HEK293T (cell line): ENCODE measurements around the gene ANKRD65.
A peak's percentile ranks its signal among the peaks of the same experiment; 100 is the strongest.
"Not testable (repeated sequence)": the region's sequence is repeated elsewhere in the genome, so short reads cannot be mapped to it uniquely, and the experiment has no call there.

Experiments used
- CTCF ChIA-PET: fragments of 350-600 bp; formaldehyde crosslinking; extraction: SDS; loops from one replicate; lab custom pipeline; 2021; ENCODE audit warnings: antibody characterized with exemption, inconsistent platforms; lab: Yijun Ruan, JAX
- POLR2A ChIA-PET: fragments of 350-600 bp; formaldehyde crosslinking; extraction: SDS; loops from one replicate; lab custom pipeline; 2020; ENCODE audit warnings: antibody characterized with exemption, inconsistent platforms; lab: Yijun Ruan, JAX
- DNase-seq: peaks from one replicate; pipeline ENCODE4 v3.0.0; 2012; ENCODE audit warnings: mixed read lengths; ENCODE audit errors: extremely low spot score
- ARNT ChIP-seq: fragments of 450-650 bp; IDR thresholded peaks from 2 replicates; pipeline ENCODE4 v1.6.1; 2017; ENCODE audit warnings: mild to moderate bottlenecking
- BHLHE40 ChIP-seq: fragments of 450-650 bp; IDR thresholded peaks from 2 replicates; pipeline ENCODE4 v1.6.1; 2016; ENCODE audit warnings: mild to moderate bottlenecking, moderate library complexity, borderline replicate concordance
- CTBP1 ChIP-seq: fragments of 450-650 bp; IDR thresholded peaks from 2 replicates; pipeline ENCODE4 v1.6.1; 2016; ENCODE audit warnings: borderline replicate concordance
- ELF4 ChIP-seq: fragments of 450-650 bp; IDR thresholded peaks from 2 replicates; pipeline ENCODE4 v1.6.1; 2017; ENCODE audit warnings: antibody characterized with exemption
- FOXA1 ChIP-seq: fragments of 450-650 bp; IDR thresholded peaks from 2 replicates; pipeline ENCODE4 v1.6.1; 2016; ENCODE audit warnings: mild to moderate bottlenecking
- FOXK2 ChIP-seq: fragments of 450-650 bp; IDR thresholded peaks from 2 replicates; pipeline ENCODE4 v1.6.1; 2016; ENCODE audit warnings: mild to moderate bottlenecking
- FOXM1 ChIP-seq: fragments of 450-650 bp; IDR thresholded peaks from 2 replicates; pipeline ENCODE4 v1.6.1; 2017; ENCODE audit warnings: mild to moderate bottlenecking, borderline replicate concordance
- HDGF ChIP-seq: fragments of 450-650 bp; IDR thresholded peaks from 2 replicates; pipeline ENCODE4 v1.6.1; 2017; ENCODE audit warnings: antibody characterized with exemption, borderline replicate concordance
- L3MBTL2 ChIP-seq: fragments of 450-650 bp; conservative IDR thresholded peaks from 2 replicates; pipeline ENCODE4 v1.6.1; 2016; ENCODE audit warnings: mild to moderate bottlenecking
- LEF1 ChIP-seq: fragments of 450-650 bp; IDR thresholded peaks from 2 replicates; pipeline ENCODE4 v1.6.1; 2017; ENCODE audit warnings: mild to moderate bottlenecking, borderline replicate concordance
- NFRKB ChIP-seq: fragments of 450-650 bp; IDR thresholded peaks from 2 replicates; pipeline ENCODE4 v1.6.1; 2016; ENCODE audit warnings: mild to moderate bottlenecking, moderate library complexity
- SP1 ChIP-seq: fragments of 450-650 bp; IDR thresholded peaks from 2 replicates; pipeline ENCODE4 v1.6.1; 2017
- SUZ12 ChIP-seq: fragments of 450-650 bp; IDR thresholded peaks from 2 replicates; pipeline ENCODE4 v1.6.1; 2016; ENCODE audit warnings: mild to moderate bottlenecking
- TARDBP ChIP-seq: fragments of 450-650 bp; IDR thresholded peaks from 2 replicates; pipeline ENCODE4 v1.6.1; 2016
- ZNF384 ChIP-seq: fragments of 450-650 bp; IDR thresholded peaks from 2 replicates; pipeline ENCODE4 v1.6.1; 2016
- TF ChIP-seq, protein P1 (sequence below): fragments of 450-650 bp; IDR thresholded peaks from 2 replicates; pipeline ENCODE4 v1.6.1; 2016

Gene ANKRD65

DNA sequence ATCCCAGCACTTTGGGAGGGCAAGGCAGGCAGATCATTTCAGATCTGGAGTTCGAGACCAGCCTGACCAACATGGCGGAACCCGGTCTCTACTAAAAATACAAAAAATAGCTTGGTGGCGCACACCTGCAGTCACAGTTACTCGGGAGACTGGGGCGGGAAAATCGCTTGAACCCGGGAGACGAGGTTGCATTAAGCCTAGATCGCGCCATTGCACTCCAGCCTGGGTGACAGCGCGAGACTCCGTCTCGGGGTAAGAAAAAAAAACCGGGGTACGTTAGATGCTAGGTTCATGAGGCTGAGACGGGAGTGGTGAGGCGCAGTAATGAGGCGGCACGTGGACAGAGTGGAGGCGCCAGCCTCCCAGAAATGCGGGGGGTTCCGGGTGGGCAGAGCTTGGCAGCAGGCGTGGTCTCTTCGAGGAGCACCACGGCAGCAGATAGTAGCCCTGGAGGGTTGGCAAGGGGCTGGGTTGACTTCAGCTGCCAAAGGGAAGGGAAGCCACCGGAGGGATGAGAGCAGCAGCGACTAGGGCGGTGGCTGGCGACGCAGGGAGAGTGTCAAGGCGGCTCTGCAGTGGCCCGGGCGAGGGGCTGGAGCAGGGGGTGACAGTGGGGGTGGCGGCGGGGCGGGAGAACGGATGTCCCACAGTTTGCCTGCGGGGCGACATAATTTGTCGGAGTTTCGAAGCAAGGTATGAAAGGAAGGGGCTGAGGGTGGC lies 14.8 kb downstream of the ANKRD65 start:
- POLR2A ChIA-PET = interaction anchor here (0.9 to 2.1 kb wide), 5 partner anchors 9 to 31 kb away, joined by 4 to 15 read pairs (median 6); partner anchors contain the start of gene AURKAIP1
- DNase-seq = no peak
- CTCF ChIA-PET = no interaction called here
- no peak for TF ChIP-seq FOXK2
- TF ChIP-seq L3MBTL2 = no peak
- no peak for TF ChIP-seq TARDBP
- no peak for TF ChIP-seq HDGF
- TF ChIP-seq, protein P1, sequence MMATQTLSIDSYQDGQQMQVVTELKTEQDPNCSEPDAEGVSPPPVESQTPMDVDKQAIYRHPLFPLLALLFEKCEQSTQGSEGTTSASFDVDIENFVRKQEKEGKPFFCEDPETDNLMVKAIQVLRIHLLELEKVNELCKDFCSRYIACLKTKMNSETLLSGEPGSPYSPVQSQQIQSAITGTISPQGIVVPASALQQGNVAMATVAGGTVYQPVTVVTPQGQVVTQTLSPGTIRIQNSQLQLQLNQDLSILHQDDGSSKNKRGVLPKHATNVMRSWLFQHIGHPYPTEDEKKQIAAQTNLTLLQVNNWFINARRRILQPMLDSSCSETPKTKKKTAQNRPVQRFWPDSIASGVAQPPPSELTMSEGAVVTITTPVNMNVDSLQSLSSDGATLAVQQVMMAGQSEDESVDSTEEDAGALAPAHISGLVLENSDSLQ = no peak
- no peak for TF ChIP-seq ELF4
- TF ChIP-seq BHLHE40 = no peak
- no peak for TF ChIP-seq ZNF384
- no peak for TF ChIP-seq CTBP1
- TF ChIP-seq LEF1 = no peak
- no peak for TF ChIP-seq FOXA1
- TF ChIP-seq FOXM1 = no peak
- no peak for TF ChIP-seq SP1

DNA sequence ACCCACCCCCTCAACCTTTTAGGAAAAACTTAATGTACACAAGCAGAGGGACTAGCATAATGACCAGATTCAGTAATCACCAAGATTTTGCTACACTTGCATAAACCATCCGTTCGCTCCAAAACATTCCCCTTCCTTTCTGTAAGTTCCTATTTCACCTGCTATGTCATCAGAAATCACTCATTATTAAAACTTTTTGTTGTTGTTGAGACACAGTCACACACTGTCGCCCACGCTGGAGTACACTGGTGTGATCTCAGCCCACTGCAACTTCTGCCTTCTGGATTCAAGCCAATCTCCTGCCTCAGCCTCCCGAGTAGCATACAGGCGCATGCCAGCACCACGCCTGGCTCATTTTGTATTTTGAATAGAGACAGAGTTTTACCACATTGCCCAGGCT lies 17.4 kb downstream of the ANKRD65 start:
- ChIA-PET POLR2A (no interaction called here), CTCF (no interaction called here)
- no peak for DNase-seq
- TF ChIP-seq FOXA1 (no peak), ELF4 (no peak), SP1 (no peak), FOXK2 (no peak), L3MBTL2 (no peak)

DNA sequence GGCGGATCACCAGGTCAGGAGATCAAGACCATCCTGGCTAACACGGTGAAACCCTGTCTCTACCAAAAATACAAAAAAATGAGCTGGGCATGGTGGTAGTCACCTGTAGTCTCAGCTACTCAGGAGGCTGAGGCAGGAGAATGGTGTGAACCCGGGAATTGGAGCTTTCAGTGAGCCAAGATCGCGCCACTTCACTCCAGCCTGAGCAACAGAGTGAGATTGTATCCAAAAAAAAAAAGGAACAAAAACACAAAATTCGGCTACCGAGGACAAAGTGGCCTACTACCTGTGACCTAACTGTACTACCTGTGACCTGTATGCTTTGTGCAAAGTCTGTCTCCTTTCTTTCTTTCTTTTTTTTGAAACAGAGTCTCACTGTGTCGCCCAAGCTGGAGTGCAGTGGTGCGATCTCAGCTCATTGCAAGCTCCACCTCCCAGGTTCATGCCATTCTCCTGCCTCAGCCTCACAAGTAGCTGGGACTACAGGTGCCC lies 18.1 kb downstream of the ANKRD65 start:
- CTCF ChIA-PET = interaction anchor here (0.7 to 1.4 kb wide), 5 partner anchors 11 to 102 kb away, joined by 3 to 9 read pairs (median 4); no protein-coding TSS in a partner anchor
- not testable (repeated sequence) for DNase-seq
- POLR2A ChIA-PET = interaction anchor here (0.7 to 1.4 kb wide), 5 partner anchors 12 to 102 kb away, joined by 3 to 4 read pairs (median 4); no protein-coding TSS in a partner anchor

DNA sequence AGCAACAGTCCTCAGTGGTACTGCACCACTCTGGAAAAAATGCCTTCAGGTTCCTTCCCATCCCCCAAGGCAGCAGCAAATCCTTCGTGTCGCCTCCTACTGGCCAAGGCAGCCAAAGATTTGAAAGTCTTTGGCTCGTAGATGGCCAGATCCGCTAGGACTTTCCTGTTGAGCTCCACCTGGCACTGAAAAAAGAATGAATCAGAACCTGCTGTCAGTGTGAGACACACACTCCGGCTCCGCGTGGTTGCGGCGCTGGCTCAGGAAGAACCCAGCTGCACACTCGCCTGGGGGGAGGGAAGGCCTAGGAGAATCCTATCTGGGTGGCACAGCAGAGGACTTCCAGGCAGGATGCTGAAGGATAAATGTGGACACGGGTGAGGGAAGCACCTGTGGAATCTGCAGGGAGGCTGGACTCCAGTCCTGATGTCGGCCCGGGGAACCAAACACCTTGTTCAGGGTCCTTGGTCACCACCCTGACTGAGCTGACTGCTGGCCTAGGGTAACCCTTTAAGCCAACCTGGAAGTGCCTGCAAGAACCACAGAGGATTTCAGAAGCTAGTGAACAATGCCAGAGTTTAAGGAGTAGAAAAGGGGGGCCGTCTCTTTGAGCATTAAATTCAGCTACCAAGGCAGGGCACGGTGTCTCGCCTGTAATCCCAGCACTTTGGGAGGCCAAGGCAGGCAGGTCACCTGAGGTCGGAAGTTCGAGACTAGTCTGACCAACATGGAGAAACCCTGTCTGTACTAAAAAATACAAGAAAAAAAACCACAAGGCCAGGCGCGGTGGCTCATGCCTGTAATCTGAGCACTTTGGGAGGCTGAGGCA lies 18.8 kb downstream of the ANKRD65 start:
- ChIA-PET POLR2A (interaction anchor here (0.7 to 1.4 kb wide), 7 partner anchors 13 to 102 kb away, joined by 3 to 5 read pairs (median 4); partner anchors contain the start of genes ATAD3C and AURKAIP1), CTCF (interaction anchor here (0.5 to 1.4 kb wide), 7 partner anchors 10 to 421 kb away, joined by 3 to 9 read pairs (median 4); no protein-coding TSS in a partner anchor)
- TF ChIP-seq TARDBP (no peak), FOXM1 (no peak), CTBP1 (no peak), HDGF (no peak), ZNF384 (no peak), NFRKB (no peak), ELF4 (no peak), FOXK2 (no peak), FOXA1 (no peak), LEF1 (no peak), SUZ12 (no peak), BHLHE40 (no peak), L3MBTL2 (no peak), ARNT (no peak), SP1 (no peak)
- TF ChIP-seq, protein P1 = no peak
- peak; percentile 60 for DNase-seq

DNA sequence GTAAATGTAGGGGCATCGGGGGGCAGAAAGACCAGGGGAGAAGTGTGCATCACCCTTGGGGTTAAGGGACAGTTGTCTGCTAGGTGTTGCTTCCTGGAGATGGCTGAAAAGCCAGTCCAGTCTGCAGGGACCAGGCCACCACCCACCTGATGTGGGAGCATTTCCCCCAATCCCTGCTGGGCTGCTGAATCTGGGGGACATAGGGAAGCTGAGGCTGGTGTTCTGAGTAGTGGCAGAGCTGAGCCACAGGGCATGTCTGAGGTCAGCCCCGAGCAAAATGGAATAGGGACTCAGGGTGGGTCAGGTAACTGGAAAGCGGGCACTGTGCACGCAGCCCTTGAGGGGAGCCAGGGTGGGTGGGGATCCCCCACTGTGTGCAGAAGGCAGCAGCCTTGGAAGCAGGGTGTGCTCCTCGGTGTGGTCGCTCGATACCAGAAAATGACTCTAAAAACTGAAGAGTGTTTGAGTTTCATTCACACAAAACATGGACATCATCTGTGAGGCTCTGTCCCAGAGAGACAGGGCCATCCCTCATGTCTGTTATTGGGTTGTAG lies 19.5 kb downstream of the ANKRD65 start:
- no peak for DNase-seq
- CTCF ChIA-PET = interaction anchor here (1.4 kb wide), 1 partner anchor 13 kb away, joined by 9 read pairs; no protein-coding TSS in a partner anchor
- TF ChIP-seq ARNT (no peak), LEF1 (no peak), NFRKB (no peak)
- POLR2A ChIA-PET = interaction anchor here (1.0 to 1.4 kb wide), 3 partner anchors 26 to 103 kb away, joined by 4 to 5 read pairs (median 4); partner anchors contain the start of genes ATAD3C and AURKAIP1
